Panc1 (cell line): ENCODE results near the gene ZNF462. TPM values are rescaled to one million over a fixed set of nuclear protein-coding genes. Genes with fewer than 3 reads are reported as not detected.

Source experiments
- ATAC-seq: fragments of 200-7000 bp; cut with Tn5 transposase; 2 replicates; pipeline ENCODE4 v1.9.1; 2020; ENCODE audit warnings: mild to moderate bottlenecking, moderate library complexity
- BruUV-seq: library from RNA; stranded (reverse); fragments of 400-500 nt; replicated peaks from 2 replicates; lab custom pipeline; 2021; lab: Mats Ljungman, UMichigan
- CTCF ChIA-PET: fragments of 300-600 bp; sonication (Branson Sonifier 250); formaldehyde crosslinking; loops from one replicate; lab custom pipeline; 2022; ENCODE audit warnings: antibody characterized with exemption; lab: Charles Lee
- POLR2A ChIA-PET: fragments of 300-600 bp; sonication (Branson Sonifier 250); formaldehyde crosslinking; loops from one replicate; lab custom pipeline; 2022; ENCODE audit warnings: antibody characterized with exemption; lab: Charles Lee
- DNase-seq: peaks from one replicate; pipeline ENCODE4 v3.0.0-alpha.2; 2010; ENCODE audit warnings: low read depth, low spot score
- H3K27ac ChIP-seq: 2 replicates; pipeline ENCODE4 v1.5.1; 2011; ENCODE audit warnings: mild to moderate bottlenecking, low read length, inconsistent platforms
- H3K27me3 ChIP-seq: fragments of 200-500 bp; sonication (Bioruptor generic); 2 replicates; pipeline ENCODE4 v1.6.0; 2014; ENCODE audit warnings: low read length, inconsistent platforms; ENCODE audit not compliant: control insufficient read depth, insufficient read depth
- H3K36me3 ChIP-seq: fragments of 200-500 bp; sonication (Bioruptor generic); 2 replicates; pipeline ENCODE4 v1.5.1; 2014; ENCODE audit warnings: inconsistent platforms, mild to moderate bottlenecking, low read length, moderate library complexity; ENCODE audit not compliant: control insufficient read depth, insufficient read depth
- H3K4me1 ChIP-seq: 2 replicates; pipeline ENCODE4 v1.5.1; 2011; ENCODE audit warnings: inconsistent platforms, mild to moderate bottlenecking, low read length, moderate library complexity; ENCODE audit not compliant: control insufficient read depth, insufficient read depth
- H3K4me3 ChIP-seq, 2 experiments: 2 replicates each; pipeline ENCODE4 v1.5.1; 2011 to 2012; ENCODE audit warnings: low read depth in 2 of 2, low read length in 2 of 2, mild to moderate bottlenecking in 2 of 2, inconsistent platforms in 1 of 2, moderate library complexity in 1 of 2
- H3K9me3 ChIP-seq: fragments of 200-500 bp; sonication (Bioruptor generic); 2 replicates; pipeline ENCODE4 v1.5.1; 2014; ENCODE audit warnings: low read depth, mild to moderate bottlenecking, inconsistent platforms, low read length, moderate library complexity; ENCODE audit not compliant: control insufficient read depth, insufficient read depth
- POLR2AphosphoS5 ChIP-seq: IDR thresholded peaks from 2 replicates; pipeline ENCODE4 v1.6.1; 2012; ENCODE audit warnings: mild to moderate bottlenecking, low read depth, low read length, moderate library complexity
- SIN3A ChIP-seq: IDR thresholded peaks from 2 replicates; pipeline ENCODE4 v1.6.1; 2012; ENCODE audit warnings: low read depth, mild to moderate bottlenecking, low read length, moderate library complexity, borderline replicate concordance; ENCODE audit not compliant: insufficient read depth
- TCF7L2 ChIP-seq: IDR thresholded peaks from 2 replicates; pipeline ENCODE4 v1.6.1; 2011; ENCODE audit warnings: mild to moderate bottlenecking, low read depth, low read length, inconsistent platforms
- in situ Hi-C: cut with HindIII; loops from 2 replicates; pipeline ENCODE4 v1.10.0; 2016; ENCODE audit warnings: low sequenced_read_pairs, low pct_unique_long_range_greater_than_20kb
- intact Hi-C: fragments of 100-400 bp; cut with micrococcal nuclease; formaldehyde crosslinking; loops from one replicate; pipeline ENCODE4 v1.10.0; 2022; ENCODE audit not compliant: unreplicated experiment
- total RNA-seq: library from RNA; stranded (reverse); gene quantifications from one replicate; pipeline ENCODE4 v1.2.1, GENCODE V29; 2021; ENCODE audit not compliant: unreplicated experiment
- TF ChIP-seq, protein P1 (sequence below): fragments of 450-650 bp; IDR thresholded peaks from 2 replicates; pipeline ENCODE4 v1.5.1; 2017; ENCODE audit warnings: mild to moderate bottlenecking
- TF ChIP-seq, protein P2 (sequence below), 2 experiments: IDR thresholded peaks; 2 replicates each; pipeline ENCODE4 v1.6.1; 2011 to 2012; ENCODE audit warnings: low read depth in 2 of 2, control low read depth in 1 of 2, low read length in 1 of 2, mild to moderate bottlenecking in 1 of 2, moderate library complexity in 1 of 2; ENCODE audit not compliant: insufficient read depth in 1 of 2

ZNF462 gene
- total RNA-seq, 1 experiment from 2014 or later: 34.8 TPM

GRCh38 chr9:106896695-106897094 is 33.7 kb downstream of the ZNF462 start:
- in situ Hi-C loops: no loop called here
- ChIA-PET POLR2A (no interaction called here), CTCF (no interaction called here)

DNA sequence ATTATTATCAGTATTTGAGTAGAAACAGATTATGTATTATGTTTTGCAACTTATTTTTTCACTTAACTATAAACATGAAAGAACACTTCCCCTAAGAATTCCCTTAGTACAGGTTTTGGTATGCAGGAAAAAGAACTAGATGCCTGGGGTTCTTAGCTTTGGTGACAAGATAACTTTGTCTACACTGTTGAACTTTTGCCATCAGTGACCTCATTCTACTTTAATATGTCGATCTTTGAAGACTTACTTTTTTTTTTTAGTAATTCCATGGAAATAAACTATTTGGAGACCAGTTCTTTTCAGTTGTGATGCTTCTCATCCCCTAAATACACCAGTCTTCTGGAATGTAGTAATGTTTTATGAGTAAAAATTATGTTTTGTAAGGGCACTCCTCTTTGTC is 34.3 kb downstream of the ZNF462 start:
- POLR2A ChIA-PET: no interaction called here
- in situ Hi-C loops: no loop called here
- BruUV-seq: no TSS peak

More at GRCh38 chr9:106896695-106897094, 33.7 kb downstream of the ZNF462 start:
- intact Hi-C loops: no loop called here
- H3K36me3 ChIP-seq: no peaks in the 10 kb centered on the region
- no peaks in the 10 kb centered on the region for H3K27me3 ChIP-seq
- no peak overlapping the region for H3K4me3 ChIP-seq
- DNase-seq: no peak
- no peak for ATAC-seq
- H3K27ac ChIP-seq: peak overlapping the region; percentile 9; the same call in 1 of the 2 replicates
- BruUV-seq: no TSS peak
- TF ChIP-seq POLR2AphosphoS5 (no peak), TCF7L2 (no peak), SIN3A (no peak)
- TF ChIP-seq, protein P1, sequence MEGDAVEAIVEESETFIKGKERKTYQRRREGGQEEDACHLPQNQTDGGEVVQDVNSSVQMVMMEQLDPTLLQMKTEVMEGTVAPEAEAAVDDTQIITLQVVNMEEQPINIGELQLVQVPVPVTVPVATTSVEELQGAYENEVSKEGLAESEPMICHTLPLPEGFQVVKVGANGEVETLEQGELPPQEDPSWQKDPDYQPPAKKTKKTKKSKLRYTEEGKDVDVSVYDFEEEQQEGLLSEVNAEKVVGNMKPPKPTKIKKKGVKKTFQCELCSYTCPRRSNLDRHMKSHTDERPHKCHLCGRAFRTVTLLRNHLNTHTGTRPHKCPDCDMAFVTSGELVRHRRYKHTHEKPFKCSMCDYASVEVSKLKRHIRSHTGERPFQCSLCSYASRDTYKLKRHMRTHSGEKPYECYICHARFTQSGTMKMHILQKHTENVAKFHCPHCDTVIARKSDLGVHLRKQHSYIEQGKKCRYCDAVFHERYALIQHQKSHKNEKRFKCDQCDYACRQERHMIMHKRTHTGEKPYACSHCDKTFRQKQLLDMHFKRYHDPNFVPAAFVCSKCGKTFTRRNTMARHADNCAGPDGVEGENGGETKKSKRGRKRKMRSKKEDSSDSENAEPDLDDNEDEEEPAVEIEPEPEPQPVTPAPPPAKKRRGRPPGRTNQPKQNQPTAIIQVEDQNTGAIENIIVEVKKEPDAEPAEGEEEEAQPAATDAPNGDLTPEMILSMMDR: no peak
- H3K9me3 ChIP-seq: no peaks in the 10 kb centered on the region
- peaks cover 32% of the 10 kb centered on the region for H3K4me1 ChIP-seq

More for the DNA sequence above, 34.3 kb downstream of the ZNF462 start:
- Histone ChIP-seq H3K9me3 (no peaks in the 10 kb centered on the region), H3K4me3 (no peak overlapping the region), H3K4me1 (peaks cover 26% of the 10 kb centered on the region), H3K27ac (no peak overlapping the region), H3K36me3 (no peaks in the 10 kb centered on the region), H3K27me3 (no peaks in the 10 kb centered on the region)
- intact Hi-C loops: no loop called here
- TF ChIP-seq SIN3A (no peak), TCF7L2 (no peak), POLR2AphosphoS5 (no peak)
- TF ChIP-seq, protein P1: no peak
- TF ChIP-seq, protein P2, sequence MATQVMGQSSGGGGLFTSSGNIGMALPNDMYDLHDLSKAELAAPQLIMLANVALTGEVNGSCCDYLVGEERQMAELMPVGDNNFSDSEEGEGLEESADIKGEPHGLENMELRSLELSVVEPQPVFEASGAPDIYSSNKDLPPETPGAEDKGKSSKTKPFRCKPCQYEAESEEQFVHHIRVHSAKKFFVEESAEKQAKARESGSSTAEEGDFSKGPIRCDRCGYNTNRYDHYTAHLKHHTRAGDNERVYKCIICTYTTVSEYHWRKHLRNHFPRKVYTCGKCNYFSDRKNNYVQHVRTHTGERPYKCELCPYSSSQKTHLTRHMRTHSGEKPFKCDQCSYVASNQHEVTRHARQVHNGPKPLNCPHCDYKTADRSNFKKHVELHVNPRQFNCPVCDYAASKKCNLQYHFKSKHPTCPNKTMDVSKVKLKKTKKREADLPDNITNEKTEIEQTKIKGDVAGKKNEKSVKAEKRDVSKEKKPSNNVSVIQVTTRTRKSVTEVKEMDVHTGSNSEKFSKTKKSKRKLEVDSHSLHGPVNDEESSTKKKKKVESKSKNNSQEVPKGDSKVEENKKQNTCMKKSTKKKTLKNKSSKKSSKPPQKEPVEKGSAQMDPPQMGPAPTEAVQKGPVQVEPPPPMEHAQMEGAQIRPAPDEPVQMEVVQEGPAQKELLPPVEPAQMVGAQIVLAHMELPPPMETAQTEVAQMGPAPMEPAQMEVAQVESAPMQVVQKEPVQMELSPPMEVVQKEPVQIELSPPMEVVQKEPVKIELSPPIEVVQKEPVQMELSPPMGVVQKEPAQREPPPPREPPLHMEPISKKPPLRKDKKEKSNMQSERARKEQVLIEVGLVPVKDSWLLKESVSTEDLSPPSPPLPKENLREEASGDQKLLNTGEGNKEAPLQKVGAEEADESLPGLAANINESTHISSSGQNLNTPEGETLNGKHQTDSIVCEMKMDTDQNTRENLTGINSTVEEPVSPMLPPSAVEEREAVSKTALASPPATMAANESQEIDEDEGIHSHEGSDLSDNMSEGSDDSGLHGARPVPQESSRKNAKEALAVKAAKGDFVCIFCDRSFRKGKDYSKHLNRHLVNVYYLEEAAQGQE (IDR thresholded peaks at IDR 0.05; ENCODE audit: insufficient read depth in 1 of 2, low read depth in 2 of 2, low read length in 1 of 2): no peak
- DNase-seq (no peak), ATAC-seq (no peak)
- CTCF ChIA-PET: no interaction called here
